Rectal smooth muscle tissue (tissue), 1 donor: Measurements from ENCODE around the gene CAMTA1.

ENCODE experiments used
- H3K27ac ChIP-seq: one replicate; pipeline ENCODE4 v1.7.0; 2013; ENCODE audit warnings: low read depth, low read length, inconsistent platforms
- H3K27me3 ChIP-seq: one replicate; pipeline ENCODE4 v1.7.0; 2013; ENCODE audit warnings: low read length; ENCODE audit not compliant: control insufficient read depth, insufficient read depth
- H3K36me3 ChIP-seq: one replicate; pipeline ENCODE4 v1.7.0; 2013; ENCODE audit warnings: low read length; ENCODE audit not compliant: control insufficient read depth, insufficient read depth
- H3K4me1 ChIP-seq: one replicate; pipeline ENCODE4 v1.7.0; 2013; ENCODE audit warnings: low read length; ENCODE audit not compliant: control insufficient read depth, insufficient read depth
- H3K4me3 ChIP-seq: one replicate; pipeline ENCODE4 v1.7.0; 2013; ENCODE audit warnings: low read length
- H3K9ac ChIP-seq: one replicate; pipeline ENCODE4 v1.7.0; 2013; ENCODE audit warnings: low read length

CAMTA1 gene

GRCh38 chr1:7770669-7770996 lies 985.4 kb downstream of the CAMTA1 start:
- Histone ChIP-seq H3K27me3 (no peaks in the 10 kb centered on the region), H3K27ac (peak overlapping the region; percentile 87), H3K9ac (peak overlapping the region; percentile 51), H3K4me1 (peaks cover 7% of the 10 kb centered on the region), H3K4me3 (peak overlapping the region; percentile 97), H3K36me3 (peaks cover 4% of the 10 kb centered on the region)

- Histone ChIP-seq H3K27me3 (no peaks in the 10 kb centered on the region), H3K9ac (peak within 1 kb of the TSS; percentile 87), H3K27ac (peak within 1 kb of the TSS; percentile 87), H3K4me1 (peaks cover 7% of the 10 kb centered on the region), H3K4me3 (peak within 1 kb of the TSS; percentile 97), H3K36me3 (peaks cover 7% of the 10 kb centered on the region)
Measured at GRCh38 chr1:7770997-7771822, 986.0 kb downstream of the CAMTA1 start, which contains the start of gene VAMP3. Gene VAMP3 (plus strand): TSS chr1:7771296. CDS start chr1:7771384, 88 bp downstream.

GRCh38 chr1:7771823-7772299 lies 986.6 kb downstream of the CAMTA1 start:
- H3K27me3 ChIP-seq: no peaks in the 10 kb centered on the region
- H3K27ac ChIP-seq: peak overlapping the region; percentile 87
- peaks cover 7% of the 10 kb centered on the region for H3K36me3 ChIP-seq
- peak overlapping the region; percentile 87 for H3K9ac ChIP-seq
- peak overlapping the region; percentile 97 for H3K4me3 ChIP-seq
- peaks cover 7% of the 10 kb centered on the region for H3K4me1 ChIP-seq

- Histone ChIP-seq H3K36me3 (peaks cover 23% of the 10 kb centered on the region), H3K4me3 (no peak overlapping the region), H3K27ac (no peak overlapping the region), H3K4me1 (peaks cover under 1% of the 10 kb centered on the region), H3K27me3 (no peaks in the 10 kb centered on the region), H3K9ac (no peak overlapping the region)
Measured at GRCh38 chr1:7777591-7777990, 992.3 kb downstream of the CAMTA1 start.

- Histone ChIP-seq H3K4me1 (peaks cover 4% of the 10 kb centered on the region), H3K27me3 (no peaks in the 10 kb centered on the region), H3K27ac (no peak overlapping the region), H3K4me3 (no peak overlapping the region), H3K9ac (no peak overlapping the region), H3K36me3 (peaks cover 23% of the 10 kb centered on the region)
Measured at GRCh38 chr1:7778133-7778628, 992.9 kb downstream of the CAMTA1 start.

GRCh38 chr1:7780976-7781375 lies 995.7 kb downstream of the CAMTA1 start:
- no peaks in the 10 kb centered on the region for H3K27me3 ChIP-seq
- no peak overlapping the region for H3K4me3 ChIP-seq
- H3K27ac ChIP-seq: no peak overlapping the region
- H3K4me1 ChIP-seq: peaks cover 10% of the 10 kb centered on the region
- no peak overlapping the region for H3K9ac ChIP-seq
- H3K36me3 ChIP-seq: peaks cover 16% of the 10 kb centered on the region

GRCh38 chr1:7781501-7781900 lies 996.2 kb downstream of the CAMTA1 start:
- Histone ChIP-seq H3K27ac (no peak overlapping the region), H3K4me3 (no peak overlapping the region), H3K9ac (no peak overlapping the region), H3K27me3 (no peaks in the 10 kb centered on the region), H3K36me3 (peaks cover 16% of the 10 kb centered on the region), H3K4me1 (peaks cover 11% of the 10 kb centered on the region)

- peaks cover 15% of the 10 kb centered on the region for H3K4me1 ChIP-seq
- no peaks in the 10 kb centered on the region for H3K27me3 ChIP-seq
- no peak overlapping the region for H3K9ac ChIP-seq
- H3K36me3 ChIP-seq: peaks cover 18% of the 10 kb centered on the region
- no peak overlapping the region for H3K27ac ChIP-seq
- H3K4me3 ChIP-seq: peak overlapping the region; percentile 60
Measured at GRCh38 chr1:7781923-7782495, 996.8 kb downstream of the CAMTA1 start.

- Histone ChIP-seq H3K9ac (peak overlapping the region; percentile 25), H3K36me3 (peaks cover 9% of the 10 kb centered on the region), H3K27me3 (no peaks in the 10 kb centered on the region), H3K27ac (peak overlapping the region; percentile 87), H3K4me3 (peak overlapping the region; percentile 60), H3K4me1 (peaks cover 23% of the 10 kb centered on the region)
Measured at GRCh38 chr1:7783178-7783711, 998.0 kb downstream of the CAMTA1 start.

GRCh38 chr1:7783826-7784491 lies 998.7 kb downstream of the CAMTA1 start, which contains the start of gene PER3:
Gene PER3 (plus strand): TSS chr1:7784291. CDS start chr1:7784878, 587 bp downstream.
- Histone ChIP-seq H3K9ac (peak within 1 kb of the TSS; percentile 25), H3K4me3 (peak within 1 kb of the TSS; percentile 65), H3K4me1 (peaks cover 23% of the 10 kb centered on the region), H3K27me3 (no peaks in the 10 kb centered on the region), H3K36me3 (peaks cover 8% of the 10 kb centered on the region), H3K27ac (peak within 1 kb of the TSS; percentile 87)

- Histone ChIP-seq H3K4me1 (peaks cover 23% of the 10 kb centered on the region), H3K4me3 (peak overlapping the region; percentile 65), H3K27ac (peak overlapping the region; percentile 82), H3K9ac (no peak overlapping the region), H3K36me3 (peaks cover 10% of the 10 kb centered on the region), H3K27me3 (no peaks in the 10 kb centered on the region)
Measured at GRCh38 chr1:7784492-7785071, 999.3 kb downstream of the CAMTA1 start.

- Histone ChIP-seq H3K27ac (peak overlapping the region; percentile 82), H3K36me3 (peaks cover 11% of the 10 kb centered on the region)
Measured at GRCh38 chr1:7785108-7785507, 999.9 kb downstream of the CAMTA1 start.

More at GRCh38 chr1:7785108-7785507, 999.9 kb downstream of the CAMTA1 start:
- peak overlapping the region; percentile 65 for H3K4me3 ChIP-seq
- no peak overlapping the region for H3K9ac ChIP-seq
- peaks cover 23% of the 10 kb centered on the region for H3K4me1 ChIP-seq
- H3K27me3 ChIP-seq: no peaks in the 10 kb centered on the region
